ENCODE measurements around the gene GNG12.

GRCh38 chr1:67818162-67818561 is 15.1 kb downstream of the GNG12 start:
- TF ChIP-seq EZH2 (IDR thresholded peaks at IDR 0.05; ENCODE audit: borderline replicate concordance, insufficient read depth, low read depth, low read length, poor library complexity, severe bottlenecking) (no peak), CTCF (IDR thresholded peaks at IDR 0.05) (no peak)
